ENCODE data around the gene UBE2K.
A peak's percentile ranks its signal among the peaks of the same experiment; 100 is the strongest.
"Not testable (repeated sequence)": the region's sequence is repeated elsewhere in the genome, so short reads cannot be mapped to it uniquely, and the experiment has no call there.

The UBE2K gene

DNA sequence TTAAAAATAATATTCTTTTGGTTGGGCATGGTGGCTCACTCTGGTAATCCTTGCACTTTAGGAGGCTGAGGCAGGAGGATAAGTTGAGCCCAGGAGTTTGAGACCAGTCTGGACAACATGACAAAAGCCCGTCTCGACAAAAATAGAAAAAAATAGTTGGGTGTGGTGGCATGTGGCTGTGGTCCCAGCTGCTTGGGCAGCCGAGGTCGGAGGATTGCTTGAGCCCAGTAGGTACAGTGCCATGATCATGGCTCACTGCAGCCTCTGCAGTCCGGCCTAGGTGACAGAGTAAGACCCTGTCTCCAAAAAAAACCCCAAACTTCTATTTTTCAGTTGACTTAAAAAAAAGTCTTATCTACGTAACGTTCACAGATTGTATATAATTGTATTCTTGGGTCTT is 23.9 kb downstream of the UBE2K start:
- DNase-seq (ENCODE audit: low read depth, low spot score), result no peak

DNA sequence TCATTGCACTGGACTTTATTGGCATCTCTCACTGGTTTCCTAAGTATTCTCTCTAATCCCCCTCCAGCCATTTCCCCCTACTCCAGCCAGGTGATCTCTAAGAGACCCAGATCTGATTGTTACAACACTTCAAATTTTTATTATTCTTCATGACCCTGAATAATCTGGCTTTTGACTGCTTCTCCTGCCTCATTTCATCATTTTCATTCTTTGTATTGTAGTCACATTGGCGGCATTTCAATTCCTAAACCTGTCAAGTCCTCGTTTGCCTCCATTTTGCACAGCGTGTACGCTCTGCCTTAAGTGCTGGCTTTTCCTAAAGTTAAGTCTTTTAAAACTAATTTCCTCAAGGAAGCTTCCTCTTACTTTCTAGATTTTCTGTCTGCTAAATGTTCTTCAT is 31.6 kb downstream of the UBE2K start:
- peak; percentile 53 for DNase-seq (ENCODE audit: low read depth, low spot score)

GRCh38 chr4:39730072-39730471 is 32.1 kb downstream of the UBE2K start:
- DNase-seq (ENCODE audit: low read depth, low spot score), result no peak

- DNase-seq (ENCODE audit: low read depth, low spot score), result no peak
Observed at GRCh38 chr4:39731908-39732307, 34.0 kb downstream of the UBE2K start.

DNA sequence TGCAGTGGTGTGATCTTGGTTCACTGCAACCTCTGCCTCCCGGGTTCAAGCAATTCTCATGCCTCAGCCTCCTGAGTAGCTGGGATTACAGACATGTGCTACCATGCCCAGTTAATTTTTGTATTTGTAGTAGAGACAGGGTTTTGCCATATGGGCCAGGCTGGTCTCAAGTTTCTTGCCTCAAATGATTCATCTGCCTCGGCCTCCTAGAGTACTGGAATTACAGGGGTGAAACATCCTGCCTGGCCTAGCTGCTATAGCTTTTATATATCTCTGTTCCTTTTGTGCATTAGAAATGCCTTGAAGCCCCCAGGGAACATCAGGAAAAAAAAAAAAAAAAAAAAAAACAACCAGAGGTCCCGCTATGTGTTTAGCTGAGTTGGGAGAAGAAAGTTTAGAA is 34.8 kb downstream of the UBE2K start:
- peak; percentile 71 for DNase-seq (ENCODE audit: low read depth, low spot score)

DNA sequence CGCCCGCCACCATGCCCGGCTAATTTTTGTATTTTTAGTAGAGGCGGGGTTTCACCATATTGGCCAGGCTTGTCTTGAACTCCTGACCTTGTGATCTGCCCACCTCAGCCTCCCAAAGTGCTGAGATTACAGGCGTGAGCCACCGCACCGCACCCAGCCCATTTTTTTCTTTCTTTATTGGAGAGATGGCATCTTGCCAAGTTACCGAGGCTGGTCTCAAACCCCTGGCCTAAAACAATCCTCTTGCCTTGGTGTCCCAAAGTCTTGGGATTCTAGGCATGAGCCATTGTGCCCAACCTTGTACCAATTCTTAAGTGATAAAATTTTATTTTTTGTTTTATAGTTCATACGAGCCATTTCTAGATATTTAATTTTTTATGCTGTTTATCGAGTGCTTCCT is 41.7 kb downstream of the UBE2K start:
- DNase-seq (ENCODE audit: low read depth, low spot score), result not testable (repeated sequence)

DNA sequence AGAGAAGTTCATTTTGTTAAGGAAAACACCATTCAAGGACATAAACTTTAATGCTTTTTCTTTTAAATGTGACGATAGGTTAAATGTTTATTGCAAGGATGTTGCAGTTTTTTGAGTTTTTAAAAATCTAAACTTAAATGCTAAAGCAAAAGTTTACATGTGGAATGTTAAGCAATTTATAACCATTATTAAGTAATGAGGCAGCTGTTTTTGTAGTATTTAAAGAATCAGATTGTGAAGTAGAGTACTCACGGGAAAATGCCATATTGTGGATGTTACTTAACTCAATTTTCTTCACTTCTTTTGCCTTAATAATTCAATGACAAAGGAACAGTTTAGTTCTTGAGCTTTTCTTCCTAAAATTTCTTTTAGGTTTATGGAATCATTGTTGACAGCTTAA is 43.5 kb downstream of the UBE2K start:
- no peak for DNase-seq (ENCODE audit: low read depth, low spot score)

DNA sequence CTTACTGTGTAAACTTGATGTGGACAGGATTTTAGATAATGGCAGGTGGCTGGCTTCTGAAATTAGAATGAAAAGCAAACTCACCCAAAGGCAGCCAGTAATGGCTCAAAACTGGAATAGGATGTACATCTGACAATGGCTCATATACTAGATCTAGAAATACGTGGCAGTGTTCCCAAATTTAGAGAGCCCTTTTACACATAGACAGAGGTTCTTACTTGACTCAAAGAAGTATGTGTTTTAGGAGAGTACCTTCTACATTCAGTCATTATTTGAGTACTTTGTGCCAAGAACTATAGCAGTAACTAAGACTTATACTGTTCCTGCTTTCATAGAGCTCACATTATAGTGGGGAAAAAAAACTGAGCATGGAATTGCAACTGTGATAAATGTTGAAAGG is 48.0 kb downstream of the UBE2K start:
- no peak for DNase-seq (ENCODE audit: low read depth, low spot score)

DNA sequence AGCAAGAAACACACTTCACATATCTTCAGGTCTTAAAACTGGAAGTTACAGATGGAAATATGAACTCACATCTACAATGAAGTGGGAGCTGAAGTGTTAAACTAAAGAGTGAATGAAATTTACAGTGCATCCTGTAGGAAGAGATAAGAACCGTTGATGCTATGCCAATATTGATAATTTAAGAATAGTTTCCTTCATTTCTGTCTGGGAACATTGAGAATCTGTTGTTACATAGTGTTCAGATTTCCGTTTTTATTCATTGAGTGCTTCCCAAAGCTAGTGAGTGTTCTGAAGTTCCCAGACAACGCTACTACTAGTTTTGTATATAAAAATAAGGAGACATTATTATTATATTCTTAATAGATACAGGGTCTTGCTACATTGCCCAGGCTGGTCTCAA is 52.3 kb downstream of the UBE2K start:
- no peak for DNase-seq (ENCODE audit: low read depth, low spot score)

DNA sequence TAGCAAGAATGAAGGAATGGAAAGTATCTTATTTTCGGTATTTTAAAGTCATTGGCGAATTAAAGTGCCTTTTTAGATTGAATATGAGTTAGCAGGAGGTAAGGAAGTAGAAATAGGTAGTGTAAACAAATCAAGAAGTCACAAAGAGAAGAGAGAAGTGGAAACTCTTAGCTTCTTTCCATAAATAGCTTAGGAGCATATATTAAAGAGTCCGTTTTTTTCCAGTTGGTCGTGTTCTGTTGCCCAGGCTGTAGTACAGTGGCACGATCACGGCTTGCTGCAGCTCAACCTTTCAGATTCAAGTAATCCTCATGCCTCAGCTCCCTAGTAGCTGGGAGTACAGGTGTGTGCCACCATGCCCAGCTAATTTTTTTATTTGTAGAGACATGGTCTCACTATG is 56.4 kb downstream of the UBE2K start:
- no peak for DNase-seq (ENCODE audit: low read depth, low spot score)

DNA sequence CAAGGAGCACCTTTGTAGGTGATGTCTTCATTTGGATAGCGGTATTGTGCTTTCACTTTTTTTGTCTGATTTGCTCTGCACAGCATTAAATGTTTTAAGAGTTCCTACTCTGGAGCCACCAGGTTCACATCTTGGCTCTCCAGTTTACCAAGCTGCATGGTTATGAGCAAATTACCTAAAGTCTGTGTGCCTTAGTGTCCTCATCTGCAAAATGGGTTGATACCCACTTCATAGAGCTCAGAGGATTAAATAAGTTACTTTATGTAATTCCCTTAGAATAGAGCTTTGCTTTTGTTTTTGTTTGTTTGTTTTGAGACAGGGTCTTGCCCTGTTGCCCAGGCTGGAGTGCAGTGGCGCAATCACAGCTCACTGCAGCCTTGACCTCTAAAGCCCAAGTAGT is 58.2 kb downstream of the UBE2K start:
- DNase-seq (ENCODE audit: low read depth, low spot score), result no peak

GRCh38 chr4:39758176-39758575 is 60.2 kb downstream of the UBE2K start:
- no peak for DNase-seq (ENCODE audit: low read depth, low spot score)

DNA sequence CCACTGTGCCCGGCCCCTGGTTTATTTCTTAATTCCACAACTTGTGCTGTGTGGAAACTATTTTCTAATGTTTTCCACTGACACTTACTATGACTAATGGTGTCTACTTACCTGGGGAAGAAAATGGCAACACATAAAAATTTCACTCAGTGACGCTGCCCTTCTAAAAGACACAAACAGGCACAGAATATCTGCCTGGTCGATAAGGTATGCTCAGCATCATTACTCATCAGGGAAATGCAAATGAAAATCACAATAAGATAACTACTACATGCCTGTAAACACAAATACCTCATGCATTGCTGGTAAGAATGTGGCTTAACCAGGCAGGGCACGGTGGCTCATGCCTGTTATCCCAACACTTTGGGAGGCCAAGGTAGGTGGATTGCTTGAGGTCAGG is 61.6 kb downstream of the UBE2K start:
- peak; percentile 6 for DNase-seq (ENCODE audit: low read depth, low spot score)

DNA sequence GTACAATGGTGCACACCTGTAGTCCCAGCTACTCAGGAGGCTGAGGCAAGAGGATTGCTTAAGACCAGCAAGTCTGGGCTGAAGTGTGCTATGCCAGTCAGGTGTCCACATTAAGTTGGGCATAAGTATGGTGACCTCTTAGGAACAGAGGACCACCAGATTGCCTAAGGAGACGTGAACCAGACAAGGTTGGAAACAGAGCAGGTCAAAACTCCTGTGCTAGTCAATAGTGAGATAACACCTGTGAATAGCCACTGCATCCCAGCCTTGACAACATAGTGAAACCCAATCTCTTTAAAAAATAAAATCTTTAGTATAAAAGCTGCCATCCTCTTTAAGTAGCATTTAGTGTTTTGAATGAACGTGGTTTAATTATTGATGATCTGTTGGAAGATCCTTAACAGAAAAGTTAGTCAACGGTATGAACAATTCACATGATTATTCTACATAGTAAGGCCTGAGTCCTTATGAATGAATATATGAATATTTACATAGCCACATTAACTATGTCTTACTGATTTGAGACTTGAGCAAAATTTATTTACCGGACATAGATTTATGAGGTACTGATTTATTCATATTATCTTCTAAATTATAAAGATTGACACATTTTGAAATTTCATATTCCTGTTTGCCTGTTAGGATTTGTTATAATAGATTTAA is 63.2 kb downstream of the UBE2K start:
- DNase-seq (ENCODE audit: low read depth, low spot score), result no peak

- no peak for DNase-seq (ENCODE audit: low read depth, low spot score)
Observed at GRCh38 chr4:39763714-39764572, 66.0 kb downstream of the UBE2K start.

DNA sequence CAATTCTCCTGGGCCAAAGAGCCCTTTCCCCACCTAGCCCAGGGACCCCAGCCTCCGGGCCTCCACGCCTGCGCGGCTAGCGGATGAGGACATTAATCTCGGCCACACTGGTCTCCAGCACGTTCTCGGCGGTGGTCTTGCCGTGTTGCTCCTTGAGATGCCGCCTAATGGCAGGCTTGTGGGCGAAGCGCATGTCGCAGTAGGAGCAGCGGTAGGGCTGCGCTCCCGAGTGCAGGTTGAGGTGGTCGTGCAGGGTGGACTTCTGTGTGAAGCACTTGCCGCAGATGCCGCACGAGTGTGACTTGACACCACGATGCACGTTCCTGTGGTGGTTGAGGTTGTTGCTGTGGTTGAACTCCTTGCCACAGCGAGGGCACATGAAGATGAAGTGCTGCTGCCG is 72.1 kb downstream of the UBE2K start:
- no peak for DNase-seq (ENCODE audit: low read depth, low spot score)

DNA sequence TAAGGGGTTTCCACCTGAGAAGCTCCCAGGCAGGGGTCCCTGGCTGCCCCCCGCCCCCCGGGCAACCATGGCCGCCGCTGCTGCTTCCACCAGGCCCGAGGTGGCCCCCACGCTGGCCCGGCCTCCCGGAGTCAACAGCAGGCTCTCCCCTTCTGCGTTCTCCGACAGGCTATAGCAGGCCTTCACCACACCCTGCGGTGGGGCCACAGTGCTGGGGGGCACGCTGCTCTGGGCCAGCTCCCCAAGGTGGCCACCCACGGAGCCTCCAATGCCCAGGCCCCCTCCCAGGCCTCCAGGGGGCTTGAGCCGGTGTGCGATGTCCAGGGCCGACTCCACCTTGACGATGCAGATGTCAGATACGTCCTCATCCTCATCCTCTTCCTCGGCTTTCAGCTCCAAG is 72.5 kb downstream of the UBE2K start:
- DNase-seq (ENCODE audit: low read depth, low spot score), result no peak

DNA sequence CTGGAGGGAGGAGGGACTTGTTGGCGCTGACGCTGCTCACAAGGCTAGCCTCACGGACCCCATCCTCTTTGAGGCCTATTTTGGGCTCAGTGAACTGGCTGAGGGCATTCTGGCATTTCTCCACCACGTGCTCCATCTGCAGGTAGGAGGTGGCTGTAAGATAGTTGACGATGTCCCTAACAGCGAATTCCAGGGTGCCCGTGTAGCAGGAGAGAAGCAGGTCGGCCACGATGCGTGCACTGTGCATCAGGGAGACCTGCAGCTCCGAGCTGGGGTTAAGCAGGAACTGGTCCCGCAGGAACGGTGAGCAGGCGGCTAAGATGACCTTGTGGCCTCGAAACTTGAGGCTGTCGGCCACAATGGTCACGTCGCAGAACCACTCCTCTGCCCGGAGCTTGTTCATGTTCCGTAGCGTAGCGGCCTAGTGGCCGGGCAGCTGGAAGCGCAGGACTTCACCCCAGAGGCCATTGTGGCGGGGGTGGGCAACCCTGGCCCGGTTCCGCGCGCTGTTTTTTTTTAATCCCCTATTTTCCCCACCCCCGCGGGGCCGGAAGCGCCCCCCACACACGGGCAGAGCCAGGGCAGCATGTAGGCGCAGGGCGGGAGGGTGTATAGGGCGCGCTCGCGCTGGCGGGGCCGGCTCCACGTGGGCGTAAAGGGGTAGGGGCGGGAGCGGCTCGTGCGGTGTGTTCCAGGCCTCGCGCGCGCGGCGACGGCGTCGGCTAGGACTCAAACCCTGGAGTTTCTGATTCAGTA is 73.2 kb downstream of the UBE2K start:
- DNase-seq (ENCODE audit: low read depth, low spot score), result no peak

DNA sequence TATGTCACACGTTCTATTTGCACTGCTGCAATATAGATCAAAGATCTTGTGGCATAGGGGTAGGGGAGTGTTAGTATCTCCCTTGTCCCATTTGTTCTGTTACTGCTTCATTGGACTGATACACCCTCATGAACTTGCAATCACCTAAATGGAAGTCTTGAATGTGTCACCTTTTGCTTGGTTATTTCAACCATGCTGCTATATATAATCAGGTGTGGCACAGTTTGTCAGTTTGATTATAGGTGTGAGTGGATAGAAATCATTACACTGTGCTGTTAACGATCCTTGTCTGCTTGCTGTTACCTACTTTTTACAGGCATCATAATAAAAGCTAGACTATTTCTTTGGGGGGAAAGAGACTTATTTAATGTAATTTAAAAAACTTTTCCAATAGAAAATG is 84.1 kb downstream of the UBE2K start:
- DNase-seq (ENCODE audit: low read depth, low spot score), result not testable (repeated sequence)

- DNase-seq (ENCODE audit: low read depth, low spot score), result no peak
Observed at GRCh38 chr4:39785083-39785482, 87.1 kb downstream of the UBE2K start.

DNA sequence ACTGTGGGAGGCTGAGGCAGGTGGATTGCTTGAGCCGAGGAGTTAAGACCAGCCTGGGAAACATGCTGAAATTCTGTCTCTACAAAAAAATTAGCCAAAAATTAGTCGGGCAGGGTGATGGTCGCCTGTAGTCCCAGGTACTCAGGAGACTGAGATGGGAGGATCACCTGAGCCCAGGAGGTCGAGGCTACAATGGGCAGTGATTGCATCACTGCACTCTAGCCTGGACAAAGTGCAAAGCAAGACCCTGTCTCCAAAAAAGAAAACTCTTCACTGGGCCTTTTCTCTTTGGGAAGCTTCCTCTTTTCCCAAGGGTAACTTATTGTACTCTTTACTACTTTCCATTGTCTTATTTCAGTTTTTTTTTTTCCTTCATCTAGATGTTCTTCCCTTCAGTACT is 88.9 kb downstream of the UBE2K start:
- DNase-seq (ENCODE audit: low read depth, low spot score), result no peak

DNA sequence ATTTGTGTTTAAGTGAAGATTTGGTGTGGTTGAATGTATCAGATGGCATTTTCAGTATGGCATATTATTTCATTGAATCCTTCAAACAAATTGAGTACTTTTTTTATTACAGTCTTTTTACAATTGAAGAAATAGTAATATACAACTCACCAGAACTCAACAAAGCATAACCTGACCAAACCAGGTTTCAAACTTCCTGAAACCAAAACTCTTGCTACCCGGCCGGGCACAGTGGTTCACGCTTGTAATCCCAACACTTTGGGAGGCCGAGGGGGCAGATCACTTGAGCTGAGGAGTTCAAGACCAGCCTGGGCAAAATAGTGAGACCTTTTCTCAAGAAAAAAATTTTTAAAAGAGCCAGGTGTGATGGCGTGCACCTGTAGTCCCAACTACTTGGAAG is 94.2 kb downstream of the UBE2K start:
- DNase-seq (ENCODE audit: low read depth, low spot score), result no peak

DNA sequence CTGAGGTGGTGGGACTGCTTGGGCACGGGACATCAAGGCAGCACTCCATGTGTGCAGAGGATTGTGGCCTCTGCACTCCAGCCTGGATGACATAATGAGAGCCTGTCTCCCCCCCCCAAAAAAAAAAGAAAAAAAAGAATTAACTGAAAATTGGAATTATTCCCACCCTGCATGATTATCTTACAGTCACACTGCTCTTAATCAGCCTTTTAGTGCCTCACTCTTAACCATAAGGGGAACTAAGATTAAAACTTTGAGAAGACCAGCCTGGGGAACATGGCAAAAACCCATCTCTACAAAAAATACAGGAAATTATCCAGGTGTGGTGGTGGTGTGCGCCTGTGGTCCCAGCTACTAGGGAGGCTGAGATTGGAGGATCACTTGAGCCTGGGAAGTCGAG is 94.6 kb downstream of the UBE2K start:
- DNase-seq (ENCODE audit: low read depth, low spot score), result no peak

All from astrocyte of the hippocampus (primary cell).